Measurements from ENCODE around the gene ARHGEF2.

DNA sequence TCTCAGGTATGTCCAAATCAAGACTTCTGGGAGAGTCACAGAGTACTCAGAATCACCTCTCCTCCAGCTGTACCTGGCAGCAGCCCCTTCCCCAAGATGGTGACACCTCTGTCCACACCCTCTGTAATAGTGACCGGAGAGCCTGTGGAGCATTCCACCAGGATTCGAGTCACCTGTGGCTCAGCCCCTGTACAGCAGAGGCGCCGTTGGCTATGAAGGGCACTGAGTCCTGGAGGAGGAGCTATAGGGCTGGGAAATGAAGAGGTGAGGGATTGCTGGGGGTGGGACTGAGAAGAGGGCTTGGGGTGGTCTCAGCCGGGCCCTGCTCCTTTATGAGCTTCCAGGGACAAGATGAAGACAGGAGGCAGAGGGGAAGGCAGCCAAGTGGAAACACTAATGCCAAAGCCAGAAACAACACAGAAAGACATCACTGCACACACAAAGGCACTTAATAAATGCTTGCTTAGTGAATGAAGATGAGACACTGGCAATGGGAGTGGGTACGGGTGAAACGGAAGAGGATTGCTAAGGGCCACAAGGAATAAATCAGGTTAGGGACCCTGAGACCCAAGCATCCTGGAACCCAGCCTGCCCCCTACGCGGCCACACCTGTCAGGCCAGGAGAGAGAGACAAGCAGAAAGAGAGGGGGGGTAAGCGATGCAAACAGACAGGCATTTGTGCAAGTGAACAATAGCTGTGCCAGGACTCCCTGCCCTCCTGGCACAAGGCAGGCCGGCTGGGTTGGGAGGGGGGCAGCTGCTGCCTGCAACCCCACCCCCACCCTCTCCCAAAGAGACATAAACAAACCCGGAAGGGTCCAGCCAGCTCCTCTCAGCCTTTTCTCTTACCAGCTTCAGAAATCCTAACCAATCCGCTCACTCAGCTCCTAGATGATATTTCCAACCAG is 3.9 kb downstream of the ARHGEF2 start:
- TF ChIP-seq, protein P1, sequence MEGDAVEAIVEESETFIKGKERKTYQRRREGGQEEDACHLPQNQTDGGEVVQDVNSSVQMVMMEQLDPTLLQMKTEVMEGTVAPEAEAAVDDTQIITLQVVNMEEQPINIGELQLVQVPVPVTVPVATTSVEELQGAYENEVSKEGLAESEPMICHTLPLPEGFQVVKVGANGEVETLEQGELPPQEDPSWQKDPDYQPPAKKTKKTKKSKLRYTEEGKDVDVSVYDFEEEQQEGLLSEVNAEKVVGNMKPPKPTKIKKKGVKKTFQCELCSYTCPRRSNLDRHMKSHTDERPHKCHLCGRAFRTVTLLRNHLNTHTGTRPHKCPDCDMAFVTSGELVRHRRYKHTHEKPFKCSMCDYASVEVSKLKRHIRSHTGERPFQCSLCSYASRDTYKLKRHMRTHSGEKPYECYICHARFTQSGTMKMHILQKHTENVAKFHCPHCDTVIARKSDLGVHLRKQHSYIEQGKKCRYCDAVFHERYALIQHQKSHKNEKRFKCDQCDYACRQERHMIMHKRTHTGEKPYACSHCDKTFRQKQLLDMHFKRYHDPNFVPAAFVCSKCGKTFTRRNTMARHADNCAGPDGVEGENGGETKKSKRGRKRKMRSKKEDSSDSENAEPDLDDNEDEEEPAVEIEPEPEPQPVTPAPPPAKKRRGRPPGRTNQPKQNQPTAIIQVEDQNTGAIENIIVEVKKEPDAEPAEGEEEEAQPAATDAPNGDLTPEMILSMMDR (conservative IDR thresholded peaks at IDR 0.05) = no peak
- no peak for TF ChIP-seq EZH2 (IDR thresholded peaks at IDR 0.05; ENCODE audit: low read depth)

All from PC-9 (cell line).